ENCODE measurements around the gene PLPP4.
A peak's percentile ranks its signal among the peaks of the same experiment; 100 is the strongest.
"Not testable (repeated sequence)": the region's sequence is repeated elsewhere in the genome, so short reads cannot be mapped to it uniquely, and the experiment has no call there.

PLPP4 gene

GRCh38 chr10:120495226-120496009 lies 38.4 kb downstream of the PLPP4 start:
- no peaks in the 10 kb centered on the region for H4K20me1 ChIP-seq (ENCODE audit: insufficient read depth, low read length)
- H3K27me3 ChIP-seq (replicated peaks; ENCODE audit: insufficient read depth, low read length), result no peaks in the 10 kb centered on the region

GRCh38 chr10:120499883-120500282 lies 42.9 kb downstream of the PLPP4 start:
- TF ChIP-seq CTCF (IDR thresholded peaks at IDR 0.05; ENCODE audit: low read length) (no peak), EZH2 (optimal IDR thresholded peaks at IDR 0.05; ENCODE audit: low read depth, low read length) (no peak), EZH2phosphoT487 (IDR thresholded peaks at IDR 0.05; ENCODE audit: low read length) (no peak)
- DNase-seq, result no peak
- H3K27me3 ChIP-seq (replicated peaks; ENCODE audit: insufficient read depth, low read length), result no peaks in the 10 kb centered on the region
- no peaks in the 10 kb centered on the region for H3K9me3 ChIP-seq (replicated peaks; ENCODE audit: insufficient read depth, low read length)
- H3K79me2 ChIP-seq (ENCODE audit: low read length), result no peaks in the 10 kb centered on the region
- no peaks in the 10 kb centered on the region for H3F3A ChIP-seq (ENCODE audit: insufficient read depth, low read length)
- H2AFZ ChIP-seq (ENCODE audit: low read length), result no peak overlapping the region
- H3K4me2 ChIP-seq (ENCODE audit: low read depth, low read length), result no peak overlapping the region
- no peaks in the 10 kb centered on the region for H4K20me1 ChIP-seq (ENCODE audit: insufficient read depth, low read length)
- no peaks in the 10 kb centered on the region for H3K9me2 ChIP-seq (replicated peaks; ENCODE audit: insufficient read depth, low read length)
- H3K4me1 ChIP-seq (ENCODE audit: low read length), result peaks cover 12% of the 10 kb centered on the region
- no peaks in the 10 kb centered on the region for H3K36me3 ChIP-seq (replicated peaks; ENCODE audit: insufficient read depth, low read length)
- no peak overlapping the region for H3K27ac ChIP-seq (ENCODE audit: low read length)
- H3K4me3 ChIP-seq (ENCODE audit: low read length), result no peak overlapping the region
- no peak overlapping the region for H3K9ac ChIP-seq (ENCODE audit: low read length)

More at GRCh38 chr10:120495226-120496009, 38.4 kb downstream of the PLPP4 start:
- Histone ChIP-seq H3K4me2 (ENCODE audit: low read depth, low read length) (no peak overlapping the region), H3K4me1 (ENCODE audit: low read length) (peaks cover 17% of the 10 kb centered on the region), H3F3A (ENCODE audit: insufficient read depth, low read length) (no peaks in the 10 kb centered on the region), H3K9me2 (replicated peaks; ENCODE audit: insufficient read depth, low read length) (no peaks in the 10 kb centered on the region), H3K79me2 (ENCODE audit: low read length) (no peaks in the 10 kb centered on the region), H2AFZ (ENCODE audit: low read length) (no peak overlapping the region), H3K9ac (ENCODE audit: low read length) (no peak overlapping the region), H3K4me3 (ENCODE audit: low read length) (no peak overlapping the region), H3K36me3 (replicated peaks; ENCODE audit: insufficient read depth, low read length) (no peaks in the 10 kb centered on the region), H3K9me3 (replicated peaks; ENCODE audit: insufficient read depth, low read length) (no peaks in the 10 kb centered on the region), H3K27ac (ENCODE audit: low read length) (no peak overlapping the region)
- no peak for DNase-seq
- TF ChIP-seq EZH2phosphoT487 (IDR thresholded peaks at IDR 0.05; ENCODE audit: low read length) (no peak), EZH2 (optimal IDR thresholded peaks at IDR 0.05; ENCODE audit: low read depth, low read length) (no peak), CTCF (IDR thresholded peaks at IDR 0.05; ENCODE audit: low read length) (no peak)

- Histone ChIP-seq H3K79me2 (ENCODE audit: low read length) (no peaks in the 10 kb centered on the region), H3K4me1 (ENCODE audit: low read length) (peaks cover 6% of the 10 kb centered on the region; the same call in 1 of the 2 replicates), H3K27ac (ENCODE audit: low read length) (no peak overlapping the region), H3K27me3 (replicated peaks; ENCODE audit: insufficient read depth, low read length) (no peaks in the 10 kb centered on the region), H3K9ac (ENCODE audit: low read length) (no peak overlapping the region), H4K20me1 (ENCODE audit: insufficient read depth, low read length) (no peaks in the 10 kb centered on the region), H3K4me3 (ENCODE audit: low read length) (no peak overlapping the region), H3K9me2 (replicated peaks; ENCODE audit: insufficient read depth, low read length) (no peaks in the 10 kb centered on the region), H3F3A (ENCODE audit: insufficient read depth, low read length) (no peaks in the 10 kb centered on the region), H2AFZ (ENCODE audit: low read length) (no peak overlapping the region), H3K9me3 (replicated peaks; ENCODE audit: insufficient read depth, low read length) (no peaks in the 10 kb centered on the region), H3K36me3 (replicated peaks; ENCODE audit: insufficient read depth, low read length) (no peaks in the 10 kb centered on the region), H3K4me2 (ENCODE audit: low read depth, low read length) (no peak overlapping the region)
- DNase-seq, result no peak
- TF ChIP-seq EZH2 (optimal IDR thresholded peaks at IDR 0.05; ENCODE audit: low read depth, low read length), result no peak
- TF ChIP-seq EZH2phosphoT487 (IDR thresholded peaks at IDR 0.05; ENCODE audit: low read length), result no peak
- TF ChIP-seq CTCF (IDR thresholded peaks at IDR 0.05; ENCODE audit: low read length), result no peak
Observed at GRCh38 chr10:120503689-120504088, 46.7 kb downstream of the PLPP4 start.

GRCh38 chr10:120504227-120504626 lies 47.2 kb downstream of the PLPP4 start:
- not testable (repeated sequence) for H3K4me2 ChIP-seq (ENCODE audit: low read depth, low read length); H3K27me3 ChIP-seq (replicated peaks; ENCODE audit: insufficient read depth, low read length); H3K27ac ChIP-seq (ENCODE audit: low read length); H3K36me3 ChIP-seq (replicated peaks; ENCODE audit: insufficient read depth, low read length); H3K9me3 ChIP-seq (replicated peaks; ENCODE audit: insufficient read depth, low read length); H3K4me3 ChIP-seq (ENCODE audit: low read length); H2AFZ ChIP-seq (ENCODE audit: low read length); H3F3A ChIP-seq (ENCODE audit: insufficient read depth, low read length); H3K79me2 ChIP-seq (ENCODE audit: low read length); H3K4me1 ChIP-seq (ENCODE audit: low read length); H4K20me1 ChIP-seq (ENCODE audit: insufficient read depth, low read length); H3K9ac ChIP-seq (ENCODE audit: low read length); H3K9me2 ChIP-seq (replicated peaks; ENCODE audit: insufficient read depth, low read length)
- DNase-seq, result peak; percentile 12

Measured in MM.1S (cell line).